DOHH2 (cell line): ENCODE results near the gene TIE1.

Experiments used
- H3F3A ChIP-seq: fragments of 200-600 bp; sonication (generic), shearing (Covaris generic); 2 replicates; pipeline ENCODE4 v1.6.0; 2016; ENCODE audit warnings: antibody characterized with exemption, mild to moderate bottlenecking; ENCODE audit not compliant: control insufficient read depth, insufficient read depth
- H3K27ac ChIP-seq: fragments of 200-600 bp; sonication (generic); 2 replicates; pipeline ENCODE4 v1.5.1; 2014; ENCODE audit warnings: low read depth, mild to moderate bottlenecking, low read length, moderate library complexity
- H3K27me3 ChIP-seq: fragments of 200-600 bp; sonication (generic); 2 replicates; pipeline ENCODE4 v1.6.1; 2014; ENCODE audit warnings: mild to moderate bottlenecking, low read length, mixed read lengths; ENCODE audit not compliant: control insufficient read depth
- H3K36me3 ChIP-seq: fragments of 200-600 bp; sonication (generic); 2 replicates; pipeline ENCODE4 v1.6.1; 2014; ENCODE audit warnings: mild to moderate bottlenecking, low read length, moderate library complexity, mixed read lengths; ENCODE audit not compliant: control insufficient read depth
- H3K4me1 ChIP-seq: fragments of 200-600 bp; sonication (generic); 2 replicates; pipeline ENCODE4 v1.6.1; 2014; ENCODE audit warnings: mild to moderate bottlenecking, low read length, mixed read lengths; ENCODE audit not compliant: control insufficient read depth
- H3K4me2 ChIP-seq: fragments of 200-600 bp; sonication (generic); 2 replicates; pipeline ENCODE4 v1.6.0; 2014; ENCODE audit warnings: mild to moderate bottlenecking, low read length, moderate library complexity
- H3K4me3 ChIP-seq: fragments of 200-600 bp; sonication (generic); 2 replicates; pipeline ENCODE4 v1.5.1; 2014; ENCODE audit warnings: mild to moderate bottlenecking, low read length, mixed read lengths
- H3K79me2 ChIP-seq: fragments of 200-600 bp; sonication (generic); 2 replicates; pipeline ENCODE4 v1.6.1; 2014; ENCODE audit warnings: mild to moderate bottlenecking, low read length, mixed read lengths; ENCODE audit not compliant: control insufficient read depth
- H3K9me2 ChIP-seq: fragments of 200-600 bp; sonication (generic); replicated peaks from 2 replicates; pipeline ENCODE4 v1.6.1; 2014; ENCODE audit warnings: mild to moderate bottlenecking, low read length, mixed read lengths; ENCODE audit not compliant: control insufficient read depth
- H3K9me3 ChIP-seq: fragments of 200-600 bp; sonication (generic); 2 replicates; pipeline ENCODE4 v1.6.1; 2014; ENCODE audit warnings: antibody characterized with exemption, low read length, mixed read lengths; ENCODE audit not compliant: control insufficient read depth, insufficient read depth
- H4K20me1 ChIP-seq: fragments of 200-600 bp; sonication (generic); 2 replicates; pipeline ENCODE4 v1.6.0; 2014; ENCODE audit warnings: low read depth, mild to moderate bottlenecking, antibody characterized with exemption, low read length, moderate library complexity; ENCODE audit not compliant: control insufficient read depth, insufficient read depth
- CTCF ChIP-seq: fragments of 200-600 bp; sonication (generic); IDR thresholded peaks from one replicate; pipeline ENCODE4 v1.5.1; 2014; ENCODE audit warnings: antibody characterized with exemption, mild to moderate bottlenecking, low read depth, low read length; ENCODE audit not compliant: poor library complexity, severe bottlenecking
- EZH2phosphoT487 ChIP-seq: fragments of 200-600 bp; sonication (generic); IDR thresholded peaks from 2 replicates; pipeline ENCODE4 v1.6.1; 2017; ENCODE audit warnings: borderline replicate concordance, mild to moderate bottlenecking, antibody characterized with exemption, low read length, moderate library complexity, mixed read lengths

The TIE1 gene

GRCh38 chr1:43286533-43286932 lies 14.2 kb upstream of the TIE1 start:
- H3K36me3 ChIP-seq = no peaks in the 10 kb centered on the region
- H3K4me2 ChIP-seq = no peak overlapping the region
- no peak for TF ChIP-seq EZH2phosphoT487
- no peak for TF ChIP-seq CTCF
- H4K20me1 ChIP-seq = no peaks in the 10 kb centered on the region
- H3K27ac ChIP-seq = no peak overlapping the region
- H3F3A ChIP-seq = no peaks in the 10 kb centered on the region
- H3K27me3 ChIP-seq = peaks cover 4% of the 10 kb centered on the region; the same call in 1 of the 2 replicates
- H3K4me3 ChIP-seq = no peak overlapping the region
- H3K9me3 ChIP-seq = no peaks in the 10 kb centered on the region
- H3K9me2 ChIP-seq = no peaks in the 10 kb centered on the region
- no peaks in the 10 kb centered on the region for H3K4me1 ChIP-seq
- H3K79me2 ChIP-seq = no peaks in the 10 kb centered on the region

- no peaks in the 10 kb centered on the region for H3K4me1 ChIP-seq
- no peaks in the 10 kb centered on the region for H3K36me3 ChIP-seq
- no peak overlapping the region for H3K27ac ChIP-seq
- H3K79me2 ChIP-seq = no peaks in the 10 kb centered on the region
- peaks cover 4% of the 10 kb centered on the region; the same call in 1 of the 2 replicates for H3K27me3 ChIP-seq
- TF ChIP-seq EZH2phosphoT487 = no peak
- no peak for TF ChIP-seq CTCF
- H3K4me2 ChIP-seq = no peak overlapping the region
- no peak overlapping the region for H3K4me3 ChIP-seq
- no peaks in the 10 kb centered on the region for H3K9me2 ChIP-seq
- H3F3A ChIP-seq = no peaks in the 10 kb centered on the region
- no peaks in the 10 kb centered on the region for H4K20me1 ChIP-seq
- no peaks in the 10 kb centered on the region for H3K9me3 ChIP-seq
Observed at GRCh38 chr1:43288058-43288784, 12.6 kb upstream of the TIE1 start.

DNA sequence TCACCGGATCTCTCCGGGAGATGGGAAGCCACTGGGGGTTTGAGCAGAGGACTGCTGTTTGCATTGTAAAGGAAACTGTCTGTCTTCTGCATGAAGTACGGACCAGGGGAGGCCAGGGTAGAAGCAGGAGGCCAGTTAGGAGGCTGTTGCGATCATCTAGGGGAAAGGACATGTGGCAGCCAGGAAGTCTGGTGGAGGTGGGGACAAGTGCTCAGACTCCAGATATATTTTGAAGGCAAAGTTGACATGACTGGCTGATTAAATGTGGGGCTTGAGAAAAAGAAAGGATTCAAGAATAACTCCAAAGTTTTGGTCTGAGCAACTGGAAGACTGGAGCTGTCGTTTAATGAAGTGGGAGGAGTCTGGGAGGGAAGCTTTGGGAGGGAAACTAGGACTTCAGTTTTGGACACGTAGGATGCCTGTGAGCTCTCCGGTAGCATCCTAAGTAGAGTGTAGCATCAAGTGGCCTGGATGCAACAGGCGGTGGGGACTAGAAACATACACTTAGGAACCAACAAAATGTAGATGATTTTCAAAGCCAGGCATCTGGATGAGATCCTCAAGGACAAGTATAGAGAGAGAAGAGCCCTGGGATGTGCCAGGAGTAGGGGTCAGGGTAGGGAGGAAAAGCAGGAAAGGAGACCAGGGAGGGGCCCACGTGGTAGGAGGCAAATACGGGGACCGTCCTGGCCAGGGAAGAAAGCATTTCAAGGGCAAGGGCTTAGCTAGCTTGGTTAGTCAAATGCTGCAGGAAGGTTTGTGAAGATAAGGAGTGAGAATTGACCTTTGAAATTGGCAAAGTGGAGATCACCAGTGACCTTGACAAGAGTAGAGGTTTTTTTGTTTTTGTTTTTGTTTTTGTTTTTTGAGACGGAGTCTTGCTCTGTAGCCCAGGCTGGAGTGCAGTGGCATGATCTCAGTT lies 11.7 kb upstream of the TIE1 start:
- TF ChIP-seq EZH2phosphoT487 (no peak), CTCF (no peak)
- H3K36me3 ChIP-seq = no peaks in the 10 kb centered on the region
- H3K9me2 ChIP-seq = no peaks in the 10 kb centered on the region

More for the DNA sequence above, 11.7 kb upstream of the TIE1 start:
- Histone ChIP-seq H3F3A (no peaks in the 10 kb centered on the region), H3K4me3 (no peak overlapping the region), H3K79me2 (no peaks in the 10 kb centered on the region), H3K4me2 (no peak overlapping the region), H3K27ac (no peak overlapping the region), H3K27me3 (peaks cover 4% of the 10 kb centered on the region; the same call in 1 of the 2 replicates), H3K4me1 (no peaks in the 10 kb centered on the region), H4K20me1 (no peaks in the 10 kb centered on the region), H3K9me3 (no peaks in the 10 kb centered on the region)
